ENCODE measurements around the gene AKT1. TPM values are rescaled to one million over a fixed set of nuclear protein-coding genes. Genes with fewer than 3 reads are reported as not detected.
A peak's percentile ranks its signal among the peaks of the same experiment; 100 is the strongest.

The AKT1 gene
- total RNA-seq, 1 experiment from 2014 or later: 224 TPM

DNA sequence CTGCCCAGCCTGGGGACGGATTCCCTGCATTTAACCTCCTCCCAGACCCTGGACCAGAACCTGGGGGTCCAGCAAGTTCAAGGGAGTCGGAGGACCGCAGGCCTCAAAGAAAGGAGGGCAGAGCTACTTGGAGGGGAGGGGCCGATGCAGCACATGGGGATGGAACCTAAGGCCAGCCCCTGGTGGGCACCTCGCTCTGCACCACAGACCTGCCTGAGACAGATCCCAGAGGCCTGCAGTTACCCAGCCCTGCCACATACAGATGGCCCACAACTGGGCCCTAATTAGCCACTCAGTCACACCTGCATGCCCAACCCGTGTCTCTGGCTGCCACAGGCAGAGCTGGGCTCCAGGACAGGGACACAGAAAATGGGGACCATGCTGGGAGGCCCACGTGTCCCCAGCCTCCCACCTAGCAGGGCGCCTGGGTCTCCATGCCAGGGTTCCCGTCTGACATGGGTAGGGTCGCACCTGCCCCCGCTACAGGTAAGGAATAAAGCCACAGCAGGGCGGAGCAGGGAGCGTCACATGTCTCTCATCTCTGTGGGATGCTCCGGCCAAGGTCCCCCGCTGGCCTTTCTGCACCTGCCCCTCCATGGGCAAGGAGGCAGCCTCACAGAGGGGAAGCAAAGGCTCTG is 16.7 kb downstream of the AKT1 start:
- in situ Hi-C loops (cut with HindIII; ENCODE audit: low sequenced_read_pairs): loop anchor here (10.0 kb wide), 1 partner anchor 156 kb away; no protein-coding TSS in a partner anchor
- DNase-seq (ENCODE audit: low spot score): no peak

DNA sequence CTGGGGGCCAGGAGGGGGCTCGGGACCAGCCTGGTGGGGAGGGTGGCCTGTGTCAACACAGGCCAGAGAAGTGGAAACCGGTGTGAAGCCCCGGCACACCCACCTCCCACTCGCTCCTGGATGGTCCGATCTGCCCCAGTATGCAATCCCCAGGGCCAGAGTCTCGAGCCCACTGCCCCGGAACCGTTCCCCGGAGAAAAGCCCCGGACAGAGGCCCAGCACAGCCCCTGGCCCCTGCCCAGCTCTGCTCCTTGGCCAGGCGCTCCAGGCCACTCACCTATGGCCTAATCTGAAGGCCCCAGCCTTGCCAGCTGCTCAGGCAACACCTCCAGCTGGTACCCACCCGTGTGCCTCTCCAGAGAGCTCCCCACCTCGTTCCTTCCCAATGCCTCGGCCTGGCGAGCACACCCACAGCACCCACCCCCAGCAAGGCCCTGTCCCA is 17.7 kb downstream of the AKT1 start:
- DNase-seq (ENCODE audit: low spot score): no peak
- in situ Hi-C loops (cut with HindIII; ENCODE audit: low sequenced_read_pairs): loop anchor here (10.0 kb wide), 1 partner anchor 157 kb away; no protein-coding TSS in a partner anchor

GRCh38 chr14:104776961-104777807 is 18.4 kb downstream of the AKT1 start:
- in situ Hi-C loops (cut with HindIII; ENCODE audit: low sequenced_read_pairs): loop anchor here (10.0 kb wide), 1 partner anchor 158 kb away; no protein-coding TSS in a partner anchor
- DNase-seq (ENCODE audit: low spot score): no peak

- in situ Hi-C loops (cut with HindIII; ENCODE audit: low sequenced_read_pairs): loop anchor here (10.0 kb wide), 1 partner anchor 158 kb away; no protein-coding TSS in a partner anchor
- no peak for DNase-seq (ENCODE audit: low spot score)
These were observed 19.1 kb downstream of the AKT1 start for GRCh38 chr14:104776481-104776880.

- DNase-seq (ENCODE audit: low spot score): no peak
- in situ Hi-C loops (cut with HindIII; ENCODE audit: low sequenced_read_pairs): loop anchor here (10.0 kb wide), 1 partner anchor 160 kb away; no protein-coding TSS in a partner anchor
These were observed 20.5 kb downstream of the AKT1 start for GRCh38 chr14:104775073-104775489.

GRCh38 chr14:104774453-104775072 is 21.0 kb downstream of the AKT1 start:
- in situ Hi-C loops (cut with HindIII; ENCODE audit: low sequenced_read_pairs): loop anchor here (10.0 kb wide), 1 partner anchor 160 kb away; no protein-coding TSS in a partner anchor
- DNase-seq (ENCODE audit: low spot score): no peak

DNA sequence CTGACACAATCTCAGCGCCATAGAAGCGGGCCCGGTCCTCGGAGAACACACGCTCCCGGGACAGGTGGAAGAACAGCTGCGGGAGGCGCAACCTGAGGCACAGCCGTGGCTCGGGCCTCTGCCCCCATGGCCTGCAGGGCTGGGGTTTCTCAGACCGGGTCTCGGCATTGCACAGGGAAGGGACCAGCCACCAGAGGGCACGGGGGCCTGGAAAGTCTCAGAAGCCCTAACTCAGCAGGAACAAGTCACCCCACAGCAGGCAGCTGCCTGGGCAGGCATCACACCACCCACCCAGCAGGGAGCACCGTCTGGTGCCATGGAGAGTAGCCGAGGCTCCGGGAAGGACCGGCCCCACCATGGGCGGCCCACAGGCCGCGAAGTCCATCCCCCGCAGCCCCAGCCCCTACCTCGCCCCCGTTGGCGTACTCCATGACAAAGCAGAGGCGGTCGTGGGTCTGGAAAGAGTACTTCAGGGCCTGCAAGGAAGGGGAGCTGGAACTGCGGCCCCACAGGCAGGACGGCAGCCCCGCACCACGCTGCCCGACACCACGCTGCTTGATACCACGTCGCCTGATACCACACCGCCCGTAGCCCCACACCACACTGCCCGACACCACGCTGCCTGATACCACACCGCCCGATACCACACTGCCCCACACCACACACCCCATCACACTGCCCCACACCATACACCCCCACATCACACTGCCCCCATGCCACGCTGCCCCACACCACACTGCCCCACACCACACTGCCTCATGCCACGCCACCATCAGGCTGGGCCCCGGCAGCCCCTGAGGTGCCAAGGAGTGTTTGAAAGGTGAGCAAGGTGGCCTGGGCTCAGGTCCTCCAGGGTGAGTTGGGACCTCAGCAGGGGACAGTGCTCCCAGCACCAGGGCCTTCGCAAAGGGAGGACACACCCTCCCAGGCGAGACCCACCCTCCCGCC is 21.8 kb downstream of the AKT1 start:
- DNase-seq (ENCODE audit: low spot score): no peak
- in situ Hi-C loops (cut with HindIII; ENCODE audit: low sequenced_read_pairs): loop anchor here (10.0 kb wide), 1 partner anchor 161 kb away; no protein-coding TSS in a partner anchor

- DNase-seq (ENCODE audit: low spot score): no peak
- in situ Hi-C loops (cut with HindIII; ENCODE audit: low sequenced_read_pairs): loop anchor here (10.0 kb wide), 1 partner anchor 162 kb away; no protein-coding TSS in a partner anchor
These were observed 22.6 kb downstream of the AKT1 start for GRCh38 chr14:104772707-104773504.

GRCh38 chr14:104771918-104772706 is 23.4 kb downstream of the AKT1 start:
- in situ Hi-C loops (cut with HindIII; ENCODE audit: low sequenced_read_pairs): loop anchor here (10.0 kb wide), 1 partner anchor 163 kb away; no protein-coding TSS in a partner anchor
- no peak for DNase-seq (ENCODE audit: low spot score)

GRCh38 chr14:104771374-104771773 is 24.2 kb downstream of the AKT1 start:
- in situ Hi-C loops (cut with HindIII; ENCODE audit: low sequenced_read_pairs): loop anchor here (10.0 kb wide), 1 partner anchor 163 kb away; no protein-coding TSS in a partner anchor
- no peak for DNase-seq (ENCODE audit: low spot score)

DNA sequence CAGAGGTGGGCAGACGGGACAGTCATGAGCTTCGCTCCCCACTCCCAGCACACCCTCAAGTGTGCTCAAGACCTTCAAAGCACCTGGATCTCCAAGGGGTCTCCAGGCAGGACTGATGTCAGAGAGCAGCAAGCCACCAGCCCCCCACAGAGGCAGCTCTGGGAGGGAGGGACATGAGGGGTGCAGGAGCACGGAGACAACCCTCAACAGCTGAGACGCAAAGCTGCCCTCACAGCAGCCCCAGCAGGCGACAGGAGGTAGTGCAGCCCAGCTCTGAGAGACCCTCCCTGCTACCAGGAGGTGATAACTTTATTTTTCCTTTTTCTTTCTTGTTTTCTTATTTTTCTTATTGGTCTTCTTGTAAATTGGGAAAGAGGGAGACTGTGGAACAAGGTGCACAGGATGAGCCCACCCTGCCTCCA is 24.7 kb downstream of the AKT1 start:
- DNase-seq (ENCODE audit: low spot score): no peak
- in situ Hi-C loops (cut with HindIII; ENCODE audit: low sequenced_read_pairs): loop anchor here (10.0 kb wide), 1 partner anchor 164 kb away; no protein-coding TSS in a partner anchor

- in situ Hi-C loops (cut with HindIII; ENCODE audit: low sequenced_read_pairs): loop anchor here (10.0 kb wide), 1 partner anchor 165 kb away; no protein-coding TSS in a partner anchor
- DNase-seq (ENCODE audit: low spot score): no peak
These were observed 25.4 kb downstream of the AKT1 start for GRCh38 chr14:104770072-104770579.

DNA sequence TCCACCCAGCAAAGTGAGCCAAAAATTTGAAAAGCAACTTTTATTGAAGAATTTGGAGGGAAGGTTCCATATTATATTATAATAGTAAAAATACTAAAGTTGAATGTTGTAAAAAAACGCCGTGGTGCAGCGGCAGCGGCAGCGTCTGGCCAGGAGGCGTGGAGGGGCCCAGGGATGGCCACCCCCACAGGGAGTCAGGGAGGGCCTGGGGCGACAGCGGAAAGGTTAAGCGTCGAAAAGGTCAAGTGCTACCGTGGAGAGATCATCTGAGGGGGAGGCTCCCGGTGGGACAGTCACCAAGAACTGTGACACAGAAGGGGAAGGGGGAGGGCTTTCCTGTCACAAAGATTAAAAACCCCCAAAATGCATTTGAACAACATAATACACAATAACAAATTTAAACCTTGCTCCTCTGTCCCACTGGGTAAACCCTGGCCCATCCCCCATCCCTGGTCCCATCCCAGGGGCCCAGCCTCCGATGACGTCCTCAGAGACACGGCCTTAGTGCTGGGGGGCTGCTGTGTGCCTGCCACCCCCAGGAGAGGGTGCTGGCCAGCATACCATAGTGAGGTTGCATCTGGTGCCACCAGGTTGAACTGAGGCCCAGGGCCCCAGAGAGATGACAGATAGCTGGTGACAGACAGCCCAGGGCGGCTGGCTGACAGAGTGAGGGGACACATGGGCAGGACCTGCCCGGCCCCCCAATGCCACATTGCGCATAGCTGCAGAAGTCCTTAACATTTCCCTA is 26.1 kb downstream of the AKT1 start:
- in situ Hi-C loops (cut with HindIII; ENCODE audit: low sequenced_read_pairs): loop anchor here (10.0 kb wide), 1 partner anchor 165 kb away; no protein-coding TSS in a partner anchor
- no peak for DNase-seq (ENCODE audit: low spot score)

GRCh38 chr14:104768437-104769323 is 26.9 kb downstream of the AKT1 start:
- in situ Hi-C loops (cut with HindIII; ENCODE audit: low sequenced_read_pairs): no loop called here
- peak; percentile 82 for DNase-seq (ENCODE audit: low spot score)

GRCh38 chr14:104767634-104767918 is 28.0 kb downstream of the AKT1 start:
- DNase-seq (ENCODE audit: low spot score): no peak
- in situ Hi-C loops (cut with HindIII; ENCODE audit: low sequenced_read_pairs): no loop called here

Data from G401 (cell line).